Suprapubic skin (tissue), 4 donors: ENCODE data around the gene SLC35G1. TPM values are rescaled to one million over a fixed set of nuclear protein-coding genes. Genes with fewer than 3 reads are reported as not detected.

Experiments
- DNase-seq, 2 donors: peaks; one replicate each; pipeline ENCODE4 v3.0.0-alpha.2; 2019; ENCODE audit warnings: low spot score in 2 of 2
- H3K27ac ChIP-seq: fragments of 200-600 bp; sonication (generic); one replicate; pipeline ENCODE4 v1.5.1; 2019
- H3K27me3 ChIP-seq: fragments of 200-600 bp; sonication (generic); one replicate; pipeline ENCODE4 v1.5.1; 2019
- H3K36me3 ChIP-seq: fragments of 200-600 bp; sonication (generic); one replicate; pipeline ENCODE4 v1.5.1; 2019
- H3K4me1 ChIP-seq: fragments of 200-600 bp; sonication (generic); one replicate; pipeline ENCODE4 v1.5.1; 2019
- H3K4me3 ChIP-seq: fragments of 200-600 bp; sonication (generic); one replicate; pipeline ENCODE4 v1.5.1; 2019; ENCODE audit warnings: mild to moderate bottlenecking
- H3K9me3 ChIP-seq: fragments of 200-600 bp; sonication (generic); one replicate; pipeline ENCODE4 v1.5.1; 2019
- CTCF ChIP-seq, 2 donors: fragments of 200-600 bp in 1 of 2; fragments of 450-650 bp in 1 of 2; sonication (generic) in 1 of 2; IDR thresholded peaks; one replicate each; pipeline ENCODE4 v1.5.1; 2016 to 2019; ENCODE audit warnings: antibody characterized with exemption in 2 of 2, mild to moderate bottlenecking in 1 of 2, moderate library complexity in 1 of 2
- EP300 ChIP-seq: sonication (generic); formaldehyde crosslinking; IDR thresholded peaks from one replicate; pipeline ENCODE4 v1.6.1; 2017; ENCODE audit warnings: antibody characterized with exemption
- POLR2A ChIP-seq, 2 donors: fragments of 450-650 bp; IDR thresholded peaks; one replicate each; pipeline ENCODE4 v1.6.1; 2017; ENCODE audit warnings: antibody characterized with exemption in 2 of 2, mild to moderate bottlenecking in 2 of 2, moderate library complexity in 2 of 2
- POLR2AphosphoS5 ChIP-seq, 3 donors: sonication (generic); formaldehyde crosslinking; IDR thresholded peaks; one replicate each; pipeline ENCODE4 v1.6.1; 2017; ENCODE audit warnings: antibody characterized with exemption in 3 of 3
- WGBS: methylation state at CpG from one replicate; pipeline ENCODE4 v1.1.5; 2018; 5-methylcytosine and 5-hydroxymethylcytosine counted together
- total RNA-seq, 4 donors: library from RNA; depleted of rRNA; stranded (reverse); fragments of >200 nt; gene quantifications; one replicate each; pipeline ENCODE4 v1.1.0, GENCODE V29; 2016

SLC35G1 gene
- total RNA-seq, 4 donors from 2014 or later, result 1.4 to 5.1 (median 4.2) TPM

- Histone ChIP-seq H3K27me3 (no peaks in the 10 kb centered on the region), H3K36me3 (no peaks in the 10 kb centered on the region), H3K4me3 (no peak overlapping the region), H3K4me1 (no peaks in the 10 kb centered on the region), H3K9me3 (no peaks in the 10 kb centered on the region), H3K27ac (no peak overlapping the region)
- WGBS, result 63% methylated on average over 2 of the region's 2 CpGs
- TF ChIP-seq POLR2AphosphoS5 (IDR thresholded peaks at IDR 0.05) (no peak), CTCF (IDR thresholded peaks at IDR 0.05) (no peak), POLR2A (IDR thresholded peaks at IDR 0.05) (no peak), EP300 (no peak)
- no peak for DNase-seq
Observed at GRCh38 chr10:93951905-93952304, 58.1 kb downstream of the SLC35G1 start.

Other genes starting within 250 kb of the SLC35G1 start
- 10 to 100 TPM in 2 of 4 donors, 1 to 10 TPM in 2; 4.7 to 78.0 (median 13.8) TPM for gene FRA10AC1, start 191.4 kb upstream of the SLC35G1 start, total RNA-seq
- gene LGI1, start 136.0 kb upstream of the SLC35G1 start, total RNA-seq, result not detected
- gene PLCE1, start 100.0 kb downstream of the SLC35G1 start, total RNA-seq, result 1 to 10 TPM; 1.0 to 2.8 (median 1.6) TPM